NCI-H345 (cell line): ENCODE measurements around the gene PCSK1.
A peak's percentile ranks its signal among the peaks of the same experiment; 100 is the strongest.
"Not testable (repeated sequence)": the region's sequence is repeated elsewhere in the genome, so short reads cannot be mapped to it uniquely, and the experiment has no call there.

ENCODE experiments used
- DNase-seq: peaks from one replicate; lab custom pipeline; 2025; lab: John Stamatoyannopoulos, UW

Gene PCSK1

DNA sequence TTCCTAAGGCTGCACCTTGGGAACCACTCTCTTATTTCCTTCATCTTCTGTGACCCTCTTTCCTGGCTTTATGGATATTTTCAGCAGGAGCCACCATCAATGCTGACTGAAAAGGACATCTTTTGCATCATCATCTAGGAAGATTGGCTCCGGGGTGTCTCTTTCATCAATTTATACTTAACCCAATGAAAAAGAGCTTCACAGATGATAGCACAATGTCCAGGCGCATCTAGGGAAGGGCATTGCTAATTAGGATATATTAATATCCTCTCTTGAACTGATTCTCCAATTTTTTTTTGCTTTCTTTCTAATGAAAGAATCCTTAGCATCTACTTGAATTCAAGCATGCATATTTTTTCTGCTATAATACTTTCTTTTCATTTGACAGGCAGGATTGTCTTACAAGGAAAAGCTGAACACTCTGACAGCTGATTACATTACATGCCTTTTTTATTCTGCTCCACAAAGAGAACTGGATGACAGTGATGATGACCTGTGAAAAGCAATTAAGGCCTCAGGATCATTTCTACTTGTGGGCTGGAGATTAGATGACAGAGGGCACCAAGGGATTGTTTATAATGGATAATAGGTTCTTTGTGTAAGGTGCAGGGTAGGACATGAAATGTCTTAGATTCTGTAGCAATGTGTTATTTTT, 60.2 kb downstream of the PCSK1 start:
- no peak for DNase-seq

DNA sequence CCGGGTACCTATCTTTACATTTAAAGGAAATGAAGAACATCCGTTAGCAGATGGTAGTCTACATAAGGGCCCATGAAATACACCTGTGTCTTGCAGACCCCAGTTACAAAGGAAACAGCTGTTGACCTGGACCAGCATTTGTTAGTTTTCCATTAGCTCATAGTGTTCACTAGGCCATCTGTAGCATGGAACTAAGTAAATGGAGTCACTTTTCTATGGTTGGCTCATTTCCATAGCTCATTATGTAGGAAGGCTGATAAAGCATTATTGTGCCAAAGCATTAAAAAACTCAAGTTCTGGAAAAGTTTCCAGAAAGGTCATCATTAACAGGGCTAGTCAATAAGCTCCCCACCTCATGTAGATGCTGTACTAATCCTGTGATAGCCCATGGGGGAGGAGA, 62.1 kb downstream of the PCSK1 start:
- DNase-seq = no peak

DNA sequence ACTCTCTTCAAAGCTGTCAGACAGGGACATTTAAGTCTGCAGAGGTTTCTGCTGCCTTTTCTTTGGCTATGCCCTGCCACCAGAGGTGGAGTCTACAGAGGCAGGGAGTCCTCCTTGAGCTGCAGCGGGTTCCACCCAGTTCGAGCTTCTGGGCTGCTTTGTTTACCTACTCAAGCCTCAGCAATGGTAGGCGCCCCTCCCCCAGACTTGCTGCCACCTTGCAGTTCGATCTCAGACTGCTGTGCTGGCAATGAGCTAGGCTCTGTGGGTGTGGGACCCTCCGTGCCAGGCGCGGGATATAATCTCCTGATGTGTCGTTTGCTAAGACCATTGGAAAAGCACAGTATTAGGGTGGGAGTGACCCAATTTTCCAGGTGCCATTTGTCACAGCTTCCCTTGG, 65.7 kb downstream of the PCSK1 start:
- DNase-seq = not testable (repeated sequence)

DNA sequence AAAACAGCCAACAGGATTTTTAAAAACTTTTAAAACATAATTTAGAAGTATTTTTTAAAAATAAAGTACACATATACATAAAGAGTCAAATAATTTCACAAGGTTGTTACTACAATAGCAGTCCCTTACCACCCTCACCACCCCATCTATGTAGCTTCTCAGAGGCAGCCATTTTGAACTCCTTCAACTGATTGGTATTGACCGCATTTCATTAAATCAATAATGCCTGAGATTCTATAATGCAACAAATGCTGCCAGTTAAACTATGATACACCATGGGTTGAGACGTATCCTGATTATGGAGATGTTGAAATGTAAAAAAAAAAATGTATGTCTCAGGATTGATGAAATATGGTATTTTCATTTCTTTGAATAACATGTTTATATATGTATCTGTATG, 78.8 kb downstream of the PCSK1 start:
- DNase-seq = no peak

DNA sequence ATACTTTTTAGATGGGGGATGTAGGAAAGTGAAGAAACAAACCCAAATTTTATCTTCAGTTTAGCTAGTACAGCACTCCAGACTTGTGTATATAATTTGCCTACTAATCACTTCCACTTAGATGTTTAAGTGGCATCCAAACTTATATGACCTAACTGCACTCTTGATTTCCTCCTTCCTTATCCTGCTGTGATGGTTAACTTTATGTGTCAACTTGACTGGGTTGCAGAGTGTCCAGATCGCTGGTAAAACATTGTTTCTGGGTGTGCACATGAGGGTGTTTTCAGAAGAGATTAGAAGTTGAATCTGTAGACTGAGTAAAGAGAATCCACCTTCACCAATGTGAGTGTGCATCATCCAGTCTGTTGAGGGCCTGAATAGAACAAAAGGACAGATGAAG, 79.8 kb downstream of the PCSK1 start:
- DNase-seq = no peak

DNA sequence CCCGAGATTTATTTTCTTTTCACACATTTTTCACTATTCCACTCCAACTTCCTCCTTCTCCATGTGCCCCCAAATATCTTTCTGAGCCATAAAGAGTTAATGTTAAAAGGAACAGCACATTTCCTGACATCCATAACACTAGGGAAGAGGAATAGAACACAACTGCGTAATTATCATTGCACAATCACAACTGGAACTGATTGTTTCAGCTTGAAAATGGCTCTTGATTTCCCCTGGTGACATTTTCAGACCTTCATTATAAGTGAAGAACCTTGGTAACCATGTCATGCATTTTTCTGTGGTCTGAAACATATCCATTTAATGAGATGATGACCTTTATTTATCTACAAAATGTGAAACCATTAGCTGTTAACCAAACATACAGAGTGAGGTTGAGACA, 82.4 kb downstream of the PCSK1 start:
- DNase-seq = no peak

DNA sequence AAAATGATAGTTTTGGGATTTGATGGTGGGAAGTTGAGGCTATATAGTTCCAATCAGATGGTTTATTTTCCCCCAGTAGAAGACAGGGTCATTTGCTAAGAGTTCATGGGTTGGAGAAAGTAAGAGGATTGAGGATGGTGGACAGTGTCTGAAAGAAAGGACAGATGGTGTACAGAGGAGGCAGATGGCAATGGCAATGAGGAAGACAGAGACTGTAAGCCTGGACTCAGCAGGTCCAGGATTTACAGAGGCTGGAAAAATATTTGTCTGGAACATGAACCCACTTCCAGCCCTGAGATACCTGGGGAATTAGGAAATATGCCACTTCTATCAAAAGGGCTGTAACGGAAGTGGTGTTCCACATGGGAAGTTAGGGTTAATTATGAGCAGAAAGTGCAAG, 84.5 kb downstream of the PCSK1 start:
- DNase-seq = no peak

DNA sequence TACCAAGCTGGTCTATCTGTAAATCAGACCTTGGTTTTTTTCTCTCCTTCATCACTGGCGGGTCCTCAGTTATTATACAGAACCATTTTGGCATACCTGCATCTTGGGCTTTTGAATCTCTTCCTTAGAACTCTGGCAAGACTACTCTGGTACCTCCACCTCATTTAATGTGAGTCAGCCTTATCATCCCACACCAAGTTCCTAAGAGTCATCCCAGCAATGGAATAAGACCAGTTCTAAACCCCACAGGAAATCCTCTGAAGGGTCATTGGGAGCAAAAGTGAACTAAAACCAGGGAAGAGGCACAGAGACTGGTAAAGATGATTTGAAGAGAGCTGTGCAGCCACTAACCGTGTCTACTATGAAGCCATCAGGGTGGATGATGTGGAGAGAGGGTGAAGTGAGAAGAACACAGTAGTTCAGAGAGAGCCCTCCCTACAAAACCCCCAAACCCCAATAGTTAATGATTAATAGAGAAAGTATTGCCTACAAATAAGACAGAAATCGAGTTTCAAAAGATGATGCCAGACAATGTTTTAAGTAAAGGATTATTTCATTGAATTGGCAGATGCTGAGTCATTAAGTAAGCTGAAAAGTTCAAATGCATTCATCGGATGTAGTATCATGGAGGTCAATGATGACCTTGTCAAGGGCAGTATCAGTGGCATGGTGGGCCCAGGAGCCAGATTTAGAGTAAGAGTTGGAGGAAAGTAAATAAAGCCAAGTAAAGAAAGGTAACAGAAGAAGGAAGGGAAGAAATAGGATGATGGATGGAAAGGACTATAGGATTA, 85.4 kb downstream of the PCSK1 start:
- no peak for DNase-seq

DNA sequence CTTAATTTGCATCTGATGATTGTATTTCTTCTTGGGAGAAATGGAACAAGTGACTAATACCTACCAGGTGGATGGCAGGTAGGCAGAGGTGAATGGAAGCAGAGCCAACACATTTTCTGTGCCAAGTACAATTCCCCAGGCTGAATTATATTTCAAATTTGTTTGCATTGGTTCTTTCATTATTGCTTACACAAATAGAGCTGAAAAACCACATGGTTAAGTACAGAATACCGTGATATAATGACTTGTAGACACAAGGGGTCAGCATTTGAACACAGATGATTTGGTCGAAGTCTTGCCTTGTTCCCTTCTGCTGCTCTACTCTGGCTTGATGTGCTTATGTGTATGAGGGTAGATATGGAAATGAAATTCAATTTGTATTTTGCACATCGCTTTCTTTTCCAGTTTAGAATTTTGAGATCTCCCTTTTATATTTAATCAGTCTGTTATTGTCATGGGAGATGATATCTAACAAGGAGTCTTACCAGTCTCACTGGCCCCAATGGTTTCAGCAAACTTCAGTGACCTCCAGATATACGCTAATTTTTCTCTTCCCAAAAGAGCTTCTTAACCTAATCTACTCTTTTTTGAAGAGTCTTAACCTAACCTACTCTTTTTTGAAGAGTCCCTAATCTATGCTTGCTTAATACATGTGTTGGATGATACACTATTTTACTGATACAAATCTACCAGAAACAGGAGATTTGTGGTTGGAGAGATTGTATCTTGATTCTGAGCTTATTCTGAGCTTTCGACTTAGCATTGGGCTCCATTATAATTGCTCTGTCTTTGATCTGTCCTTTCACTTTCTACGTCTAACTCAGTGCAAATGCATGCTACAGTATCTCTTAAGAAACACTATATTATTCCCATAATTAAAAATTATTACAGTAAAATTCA, 88.1 kb downstream of the PCSK1 start:
- DNase-seq = peak; percentile 62

DNA sequence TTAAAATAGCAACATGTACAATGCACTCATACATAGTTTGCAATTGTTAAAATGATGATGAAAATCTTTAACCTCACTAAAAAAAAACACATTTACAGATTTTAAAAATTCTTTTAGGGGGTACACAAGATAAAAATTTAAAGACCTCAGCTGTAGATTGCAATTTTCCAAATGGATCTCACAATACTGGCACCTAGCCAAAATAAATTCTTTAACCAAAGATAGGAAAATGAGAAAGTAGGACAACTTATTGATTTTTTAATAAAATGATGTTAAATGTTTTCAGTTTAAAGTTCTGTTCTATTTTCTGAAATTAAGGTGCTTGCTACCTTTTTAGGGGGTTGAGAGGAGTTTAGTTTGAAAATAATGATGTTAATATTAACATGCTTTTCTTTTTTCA, 90.0 kb downstream of the PCSK1 start:
- no peak for DNase-seq

DNA sequence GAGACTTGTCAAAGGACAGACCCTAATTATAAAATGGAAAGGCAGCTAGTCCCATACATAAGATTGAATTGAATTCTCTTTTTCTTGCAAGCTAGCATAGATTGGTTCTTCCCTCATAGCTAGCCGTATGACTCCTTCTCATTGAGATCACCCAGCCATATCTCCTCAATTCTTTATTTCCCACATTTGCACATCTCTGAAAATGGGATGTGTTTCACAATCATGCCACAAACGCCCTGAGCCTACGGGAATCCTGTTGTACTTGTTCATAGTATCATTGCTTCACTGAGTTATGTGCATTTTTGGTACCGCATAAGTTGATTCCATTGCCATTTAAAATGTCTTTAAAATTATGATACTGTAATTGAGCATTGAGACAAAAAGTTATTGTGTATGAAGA, 90.5 kb downstream of the PCSK1 start:
- no peak for DNase-seq
